GM19372 (cell line): Measurements from ENCODE around the gene BPHL.
"Not testable (repeated sequence)": the region's sequence is repeated elsewhere in the genome, so short reads cannot be mapped to it uniquely, and the experiment has no call there.

Source experiments
- ATAC-seq: cut with Tn5 transposase; IDR thresholded peaks from one replicate; pipeline ENCODE4 v1.9.1; 2021; ENCODE audit warnings: mild to moderate bottlenecking, low read depth, moderate library complexity; ENCODE audit not compliant: unreplicated experiment

The BPHL gene

GRCh38 chr6:3175715-3176402 lies 57.3 kb downstream of the BPHL start:
- no peak for ATAC-seq

DNA sequence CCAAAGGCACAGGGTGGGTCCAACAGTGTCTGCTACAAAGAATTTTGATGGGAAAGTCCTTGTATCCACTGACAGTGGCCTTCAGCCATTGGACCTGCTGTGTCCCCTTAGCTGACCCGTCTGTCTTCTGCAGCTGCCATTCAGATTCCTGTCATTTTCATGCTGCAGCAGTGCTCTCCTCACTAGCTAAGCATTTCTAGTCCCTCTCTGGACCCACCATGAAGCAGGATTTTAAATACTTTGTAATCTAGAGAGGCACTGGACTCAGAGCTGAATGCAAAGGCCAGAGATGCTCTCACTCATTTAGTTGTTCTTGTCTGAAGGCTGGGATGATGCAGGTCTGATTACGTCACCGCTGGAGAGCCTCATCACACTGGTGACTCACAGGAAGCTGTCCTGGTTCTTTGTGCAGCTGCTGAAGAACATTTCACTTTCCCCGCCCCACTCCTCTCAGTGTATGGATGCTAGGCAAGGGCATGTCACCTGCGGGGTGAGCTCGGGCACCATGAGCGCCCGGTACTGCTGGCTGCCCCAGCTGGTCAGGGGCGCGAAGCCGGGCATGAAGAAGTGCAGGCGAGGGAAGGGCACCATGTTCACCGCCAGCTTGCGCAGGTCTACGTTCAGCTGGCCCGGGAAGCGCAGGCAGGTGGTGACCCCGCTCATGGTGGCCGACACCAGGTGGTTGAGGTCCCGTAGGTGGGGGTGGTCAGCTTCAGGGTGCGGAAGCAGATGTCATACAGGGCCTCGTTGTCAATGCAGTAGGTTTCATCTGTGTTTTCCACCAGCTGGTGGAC lies 58.2 kb downstream of the BPHL start:
- no peak for ATAC-seq

DNA sequence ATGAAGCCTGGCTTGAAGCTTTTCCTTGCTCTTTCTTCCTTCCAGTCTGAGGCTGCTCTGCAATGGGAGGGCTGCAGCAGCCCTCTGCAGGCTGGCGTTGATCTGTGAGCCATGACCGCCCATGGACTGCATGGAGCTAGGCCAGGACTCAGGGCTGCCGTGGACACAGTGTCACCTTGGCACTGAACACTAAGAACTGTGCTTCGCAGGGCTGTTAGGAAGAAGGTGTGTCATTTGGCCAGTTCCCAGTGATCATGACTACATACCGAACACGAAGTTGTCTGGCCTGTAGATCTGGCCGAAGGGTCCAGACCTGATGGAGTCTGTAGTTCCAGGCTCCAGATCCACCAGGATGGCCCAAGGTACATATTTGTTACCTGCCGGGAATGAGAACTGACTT lies 60.2 kb downstream of the BPHL start:
- ATAC-seq, result not testable (repeated sequence)

GRCh38 chr6:3179945-3180344 lies 61.4 kb downstream of the BPHL start:
- not testable (repeated sequence) for ATAC-seq

- ATAC-seq, result no peak
These were observed 62.6 kb downstream of the BPHL start for GRCh38 chr6:3181105-3181504.

- ATAC-seq, result no peak
These were observed 64.6 kb downstream of the BPHL start for GRCh38 chr6:3183066-3183465.

DNA sequence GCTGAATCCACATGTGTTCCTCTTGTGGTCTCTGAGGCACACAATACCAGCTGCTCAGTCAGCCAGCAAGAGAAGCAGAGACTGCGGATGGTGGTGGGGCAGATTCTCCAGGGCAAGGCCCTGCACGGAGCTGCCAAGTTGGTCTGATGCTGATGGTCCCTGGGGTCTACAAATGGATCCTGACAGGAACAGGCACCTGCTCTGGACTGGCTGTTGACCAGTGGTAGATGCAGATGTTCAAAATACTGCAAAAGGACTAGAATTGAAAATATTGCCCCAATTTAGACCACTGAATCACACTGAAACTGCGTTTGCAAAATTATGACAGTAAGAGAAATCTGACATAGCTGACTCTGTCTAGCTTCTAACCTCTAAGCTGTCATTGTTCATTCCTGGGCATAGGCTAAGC lies 68.5 kb downstream of the BPHL start:
- ATAC-seq, result no peak

- no peak for ATAC-seq
These were observed 69.8 kb downstream of the BPHL start for GRCh38 chr6:3188262-3188661.

- not testable (repeated sequence) for ATAC-seq
These were observed 70.7 kb downstream of the BPHL start for GRCh38 chr6:3189192-3189591.

DNA sequence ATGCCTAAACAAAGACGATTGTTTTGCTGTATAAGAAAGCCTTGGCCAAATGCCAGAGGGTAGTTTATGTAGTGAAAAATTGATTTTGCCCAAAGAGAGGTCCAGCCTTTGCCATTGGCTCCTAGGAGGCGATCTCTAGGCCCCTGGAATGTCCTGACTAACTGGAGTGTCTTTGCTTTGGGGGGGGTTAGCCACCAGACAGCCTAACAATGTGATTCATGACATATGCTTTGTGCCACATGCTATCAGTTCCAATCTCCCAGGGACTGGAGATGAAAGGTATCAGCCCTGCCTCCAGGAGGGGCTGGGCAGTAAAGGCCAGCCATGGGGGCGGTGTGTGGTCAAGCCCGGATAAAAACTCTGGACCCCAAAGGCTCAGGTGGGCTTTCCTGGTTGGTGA lies 71.5 kb downstream of the BPHL start:
- no peak for ATAC-seq

DNA sequence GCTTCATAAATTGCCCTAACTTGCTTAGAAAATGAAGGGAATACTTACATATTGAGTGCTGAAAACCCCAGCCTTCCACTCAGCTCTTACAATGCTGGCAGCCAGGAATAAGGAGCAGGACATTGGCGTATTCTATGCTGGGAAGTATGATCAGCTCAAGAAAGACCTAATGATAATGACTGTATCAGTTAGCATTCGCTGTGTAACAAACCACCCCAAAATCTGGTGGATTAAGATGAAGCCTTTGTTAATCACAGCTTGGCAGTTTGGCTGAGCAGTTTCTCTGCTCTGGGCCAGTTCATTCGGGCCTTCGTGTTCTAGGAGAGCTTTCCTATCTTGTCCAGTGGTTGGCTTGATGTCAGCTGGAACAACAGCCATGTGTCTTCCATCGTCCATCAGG lies 72.3 kb downstream of the BPHL start:
- ATAC-seq, result no peak

DNA sequence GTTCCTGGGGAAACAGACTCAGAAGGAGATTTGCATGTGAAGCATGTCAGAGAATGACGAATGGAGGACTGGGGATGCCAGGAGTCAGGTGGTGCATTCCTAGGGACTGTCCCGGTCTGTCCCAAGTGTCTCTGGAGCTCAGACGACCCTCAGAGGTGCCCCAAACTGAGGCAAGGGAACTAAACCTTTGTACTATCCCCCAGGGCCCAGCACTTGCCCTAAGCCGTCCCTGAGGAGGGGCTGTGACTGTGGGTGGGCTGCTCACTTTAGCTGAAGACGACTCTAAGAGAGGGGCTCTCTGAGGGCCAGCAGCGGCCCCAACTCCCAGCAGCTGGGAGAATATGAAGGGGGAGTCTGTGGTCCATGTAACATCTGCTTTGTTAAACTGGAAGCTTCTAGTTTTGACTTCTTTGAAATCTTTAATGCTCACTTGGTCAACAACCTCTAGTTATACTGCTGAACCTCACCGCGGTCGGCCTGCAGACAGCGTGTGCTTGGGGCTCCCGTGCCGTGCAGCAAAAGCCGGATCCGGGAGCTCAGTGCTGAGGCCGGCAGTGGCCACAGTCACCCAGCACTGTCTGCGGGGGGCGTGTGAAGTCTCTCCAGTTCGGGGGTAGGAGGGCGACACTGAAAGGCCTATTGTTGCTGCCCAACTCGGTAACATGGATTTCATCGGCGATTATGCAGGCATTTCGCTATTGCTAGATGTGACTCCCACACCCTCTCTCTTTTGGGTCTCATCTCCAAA lies 74.8 kb downstream of the BPHL start:
- no peak for ATAC-seq

DNA sequence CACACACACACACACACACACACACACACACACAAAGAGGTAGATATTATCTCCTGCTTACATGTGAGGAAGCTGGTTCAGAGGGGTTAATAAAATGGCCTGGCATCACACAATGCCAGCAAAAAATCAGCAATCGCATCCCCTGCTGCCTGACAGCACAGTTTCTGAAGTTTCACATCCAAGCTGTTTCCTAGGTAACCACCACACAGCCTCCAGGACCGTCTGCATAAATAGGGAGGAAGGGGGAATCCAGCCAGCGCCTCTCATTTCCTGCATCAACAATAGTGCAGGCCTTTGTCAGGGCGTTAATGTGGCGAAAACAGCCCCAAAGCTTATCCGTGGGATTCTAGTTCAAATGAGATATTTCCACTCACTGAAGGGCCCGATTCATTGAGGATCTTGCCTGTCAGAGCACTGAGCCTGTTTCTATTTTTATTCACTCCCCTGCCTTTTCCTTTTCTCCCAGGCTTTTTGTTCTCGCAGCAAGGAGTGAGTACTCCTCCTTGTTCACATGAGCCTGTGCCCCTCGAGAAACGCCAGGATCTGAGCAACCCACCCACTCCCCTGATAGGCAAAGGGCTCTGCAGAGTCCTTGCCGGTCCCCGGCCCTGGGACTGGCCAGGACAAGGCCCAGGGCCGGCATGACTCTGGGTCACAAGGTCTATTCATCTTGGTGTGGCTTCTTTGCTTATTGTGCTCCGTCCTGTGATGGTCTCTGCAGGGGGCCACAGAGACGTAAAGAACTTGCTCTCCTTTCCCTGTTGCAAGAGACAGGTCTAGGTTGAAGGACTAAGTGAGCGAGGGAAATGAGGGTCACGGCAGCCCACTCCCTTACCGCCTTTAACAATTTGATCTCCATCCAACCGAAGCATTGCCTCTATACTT lies 76.3 kb downstream of the BPHL start:
- no peak for ATAC-seq

DNA sequence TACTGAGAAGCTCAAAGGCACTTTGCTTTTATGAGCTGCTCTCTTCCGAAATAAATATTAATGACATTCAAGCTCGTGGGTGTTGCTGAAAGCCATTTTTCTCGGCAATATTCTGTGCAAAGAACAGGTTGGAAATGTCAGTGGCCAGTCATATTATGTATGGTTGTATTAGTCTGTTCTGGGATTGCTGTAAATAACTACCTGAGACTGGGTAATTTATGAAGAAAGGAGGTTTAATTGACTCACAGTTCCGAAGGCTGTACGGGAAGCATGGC lies 76.8 kb downstream of the BPHL start:
- ATAC-seq, result no peak

DNA sequence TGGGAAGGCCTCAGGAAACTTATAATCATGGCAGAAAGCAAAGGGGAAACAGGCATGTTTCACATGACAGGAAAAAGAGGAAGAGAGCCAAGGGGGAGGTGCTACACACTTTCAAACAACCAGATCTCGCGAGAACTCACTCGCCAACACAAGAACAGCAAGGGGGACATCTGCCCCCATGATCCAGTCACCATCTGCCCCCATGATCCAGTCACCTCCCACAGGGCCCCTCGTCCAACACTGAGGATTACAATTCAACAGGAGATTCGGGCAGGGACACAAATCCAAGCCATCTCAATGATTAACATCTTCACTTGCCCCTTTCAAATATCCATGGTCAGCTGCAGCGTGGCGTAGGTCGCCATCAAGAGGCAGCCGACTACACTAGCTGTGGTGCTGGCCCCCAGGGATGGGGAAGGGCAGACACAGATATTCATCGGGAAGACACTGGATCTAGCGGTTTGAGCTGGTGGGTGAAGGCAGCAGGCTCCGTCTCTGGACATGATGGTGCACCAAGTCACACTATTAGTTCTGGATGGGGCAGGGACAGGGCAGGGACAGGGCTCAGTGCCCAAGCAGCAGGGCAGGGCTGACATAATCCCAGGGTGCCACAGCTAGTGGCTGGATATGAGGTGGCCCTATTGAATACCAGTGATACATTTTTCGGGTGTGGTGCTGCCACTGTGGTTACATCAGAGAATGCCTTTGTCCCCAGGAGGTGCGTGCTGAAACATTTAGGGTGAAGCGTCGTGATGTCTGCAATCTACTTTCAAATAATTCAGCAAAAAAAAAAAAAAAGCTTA lies 77.4 kb downstream of the BPHL start:
- no peak for ATAC-seq

DNA sequence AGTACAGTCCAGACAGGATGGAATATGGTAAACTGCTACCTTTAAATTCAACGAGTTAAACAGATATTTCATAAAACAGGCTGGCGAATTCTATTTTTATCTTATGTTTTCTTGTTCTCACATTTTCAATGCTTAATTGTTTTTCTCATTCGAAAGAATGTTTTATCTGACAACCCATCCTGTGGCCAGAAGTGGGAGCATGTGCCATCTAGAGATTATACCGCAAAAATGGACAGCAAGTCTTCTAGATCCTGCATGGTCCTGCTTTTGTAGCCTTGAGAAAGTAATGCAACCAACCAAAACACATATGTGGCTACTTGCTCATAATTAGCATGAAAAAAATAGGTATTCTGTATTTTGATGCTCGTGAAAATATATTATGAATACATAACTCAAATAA lies 78.3 kb downstream of the BPHL start:
- no peak for ATAC-seq

GRCh38 chr6:3197734-3198133 lies 79.2 kb downstream of the BPHL start:
- not testable (repeated sequence) for ATAC-seq

DNA sequence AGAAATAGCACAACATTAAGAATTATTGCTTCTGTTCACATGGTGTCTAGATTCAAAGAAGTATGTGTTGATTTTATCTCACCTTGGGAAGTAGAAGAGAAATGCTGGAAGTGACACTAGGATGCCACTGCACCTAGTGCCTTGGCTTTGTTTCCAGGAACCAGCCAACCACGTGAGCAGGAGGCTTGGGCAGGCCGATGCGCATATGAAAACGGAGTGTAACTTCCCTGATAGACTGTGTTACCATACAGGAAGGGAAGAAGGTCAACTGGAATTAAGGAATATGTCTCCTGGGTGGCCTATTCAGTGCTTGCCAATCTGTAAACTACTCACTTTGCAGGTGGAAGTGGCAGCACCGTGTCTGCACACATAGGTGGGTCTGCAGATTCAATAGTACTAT lies 80.9 kb downstream of the BPHL start:
- no peak for ATAC-seq

DNA sequence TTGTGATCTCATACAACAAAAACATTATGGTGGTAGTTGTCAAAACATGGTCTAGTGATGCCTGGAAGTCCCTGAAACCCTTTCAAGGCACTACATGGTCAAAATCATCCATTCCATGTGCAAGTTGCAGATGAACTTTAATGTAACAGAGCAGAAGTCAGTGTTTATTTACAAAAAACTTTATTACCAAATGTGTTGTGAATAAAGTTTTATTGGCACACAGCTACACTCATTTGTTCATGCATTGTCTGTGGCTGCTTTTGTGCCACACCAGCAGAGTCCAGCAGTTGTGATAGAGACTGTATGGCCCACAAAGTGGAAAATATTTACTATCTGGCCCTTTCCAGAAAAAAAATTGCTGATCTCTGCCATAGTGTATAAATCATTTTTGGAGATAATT lies 82.2 kb downstream of the BPHL start:
- ATAC-seq, result no peak

DNA sequence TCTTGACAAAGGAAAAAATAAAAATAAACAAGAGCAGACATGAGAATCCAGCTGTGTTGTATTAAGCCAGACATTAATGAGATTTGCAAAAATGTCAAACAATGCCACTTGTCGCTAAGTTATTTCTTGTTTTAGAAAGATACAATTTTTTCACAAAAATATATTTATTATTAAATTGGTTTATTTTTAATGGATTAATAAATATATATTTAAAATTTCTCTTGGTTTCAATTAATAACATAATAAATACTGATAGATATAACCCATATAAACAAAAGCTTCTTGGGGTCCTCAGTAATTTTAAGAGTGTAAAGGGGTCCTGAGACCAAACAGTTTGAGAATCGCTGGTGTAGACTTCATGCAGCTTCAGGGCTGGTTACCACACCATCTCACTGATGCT lies 82.9 kb downstream of the BPHL start:
- ATAC-seq, result no peak
